Measurements from ENCODE around the gene CPE.

- TF ChIP-seq CTCF (IDR thresholded peaks at IDR 0.05) (no peak), POLR2A (IDR thresholded peaks at IDR 0.05) (no peak)
Observed at GRCh38 chr4:165515201-165515600, 136.4 kb downstream of the CPE start.

Data from lower leg skin (tissue), 3 donors.